Inferior parietal cortex (tissue), 1 donor: ENCODE data around the gene ZBTB43.
A peak's percentile ranks its signal among the peaks of the same experiment; 100 is the strongest.

Experiments
- DNase-seq: peaks from one replicate; pipeline ENCODE4 v3.0.0-alpha.2; 2016; ENCODE audit errors: extremely low spot score

The ZBTB43 gene

GRCh38 chr9:126859111-126859510, 54.3 kb downstream of the ZBTB43 start:
- DNase-seq, result no peak

GRCh38 chr9:126860077-126860756, 55.4 kb downstream of the ZBTB43 start, which contains the start of gene ZBTB34:
TSS of gene ZBTB34 (plus strand) at chr9:126860639. CDS start at chr9:126879400, 18,761 bp downstream.
- DNase-seq, result peak; percentile 70

GRCh38 chr9:126860757-126861466, 56.1 kb downstream of the ZBTB43 start:
- no peak for DNase-seq

GRCh38 chr9:126861707-126862103, 56.9 kb downstream of the ZBTB43 start:
- DNase-seq, result no peak

GRCh38 chr9:126862104-126862761, 57.4 kb downstream of the ZBTB43 start:
- no peak for DNase-seq

GRCh38 chr9:126864771-126865170, 59.9 kb downstream of the ZBTB43 start:
- no peak for DNase-seq

- DNase-seq, result no peak
Measured at GRCh38 chr9:126869368-126869767, 64.5 kb downstream of the ZBTB43 start.

GRCh38 chr9:126872516-126872915, 67.7 kb downstream of the ZBTB43 start:
- no peak for DNase-seq

GRCh38 chr9:126874546-126875314, 69.9 kb downstream of the ZBTB43 start:
- no peak for DNase-seq

- DNase-seq, result no peak
Measured at GRCh38 chr9:126875756-126876510, 71.1 kb downstream of the ZBTB43 start.

- no peak for DNase-seq
Measured at GRCh38 chr9:126876531-126876930, 71.7 kb downstream of the ZBTB43 start.

- no peak for DNase-seq
Measured at GRCh38 chr9:126877418-126877817, 72.6 kb downstream of the ZBTB43 start.

- DNase-seq, result no peak
Measured at GRCh38 chr9:126879288-126879687, 74.4 kb downstream of the ZBTB43 start.

GRCh38 chr9:126880226-126880946, 75.5 kb downstream of the ZBTB43 start:
- DNase-seq, result no peak

GRCh38 chr9:126880947-126881332, 76.1 kb downstream of the ZBTB43 start:
- no peak for DNase-seq

GRCh38 chr9:126882746-126883145, 77.9 kb downstream of the ZBTB43 start:
- DNase-seq, result no peak

- no peak for DNase-seq
Measured at GRCh38 chr9:126883636-126884035, 78.8 kb downstream of the ZBTB43 start.

GRCh38 chr9:126885131-126885641, 80.3 kb downstream of the ZBTB43 start:
- DNase-seq, result no peak

- no peak for DNase-seq
Measured at GRCh38 chr9:126886034-126886822, 81.4 kb downstream of the ZBTB43 start.

GRCh38 chr9:126886897-126887296, 82.1 kb downstream of the ZBTB43 start:
- no peak for DNase-seq
